Measurements from ENCODE around the gene FHIT.
A peak's percentile ranks its signal among the peaks of the same experiment; 100 is the strongest.

FHIT gene

GRCh38 chr3:59884409-59884808 lies 1366.8 kb downstream of the FHIT start:
- no peak for DNase-seq

GRCh38 chr3:59882746-59883145 lies 1368.5 kb downstream of the FHIT start:
- no peak for DNase-seq

GRCh38 chr3:59880717-59881116 lies 1370.5 kb downstream of the FHIT start:
- no peak for DNase-seq

GRCh38 chr3:59879031-59879581 lies 1372.1 kb downstream of the FHIT start:
- no peak for DNase-seq

GRCh38 chr3:59878038-59878427 lies 1373.2 kb downstream of the FHIT start:
- DNase-seq: no peak

GRCh38 chr3:59877263-59878037 lies 1373.8 kb downstream of the FHIT start:
- no peak for DNase-seq

- no peak for DNase-seq
Observed at GRCh38 chr3:59876533-59877062, 1374.7 kb downstream of the FHIT start.

- no peak for DNase-seq
Observed at GRCh38 chr3:59873576-59874230, 1377.5 kb downstream of the FHIT start.

- peak; percentile 15 for DNase-seq
Observed at GRCh38 chr3:59872128-59872527, 1379.1 kb downstream of the FHIT start.

GRCh38 chr3:59867185-59868002 lies 1383.9 kb downstream of the FHIT start:
- DNase-seq: no peak

- DNase-seq: no peak
Observed at GRCh38 chr3:59866076-59866475, 1385.2 kb downstream of the FHIT start.

- no peak for DNase-seq
Observed at GRCh38 chr3:59865351-59865750, 1385.9 kb downstream of the FHIT start.

- DNase-seq: no peak
Observed at GRCh38 chr3:59862686-59863085, 1388.6 kb downstream of the FHIT start.

- peak; percentile 84 for DNase-seq
Observed at GRCh38 chr3:59857589-59858346, 1393.5 kb downstream of the FHIT start.

GRCh38 chr3:59856934-59857460 lies 1394.3 kb downstream of the FHIT start:
- no peak for DNase-seq

GRCh38 chr3:59854061-59854709 lies 1397.1 kb downstream of the FHIT start:
- DNase-seq: no peak

GRCh38 chr3:59850417-59850816 lies 1400.8 kb downstream of the FHIT start:
- no peak for DNase-seq

GRCh38 chr3:59845386-59845785 lies 1405.9 kb downstream of the FHIT start:
- DNase-seq: no peak

- DNase-seq: no peak
Observed at GRCh38 chr3:59843821-59844220, 1407.4 kb downstream of the FHIT start.

- DNase-seq: peak; percentile 9
Observed at GRCh38 chr3:59839810-59840515, 1411.3 kb downstream of the FHIT start.

- no peak for DNase-seq
Observed at GRCh38 chr3:59839283-59839682, 1412.0 kb downstream of the FHIT start.

All from stimulated activated CD4-positive, alpha-beta T cell treated with anti-CD3 and anti-CD28 coated beads, Interleukin-4, amount 100 ng/mL, for 24 hours (primary cell).